ENCODE data around the gene AK5.

- TF ChIP-seq CTCF (conservative IDR thresholded peaks at IDR 0.05; ENCODE audit: low read depth, low read length) = no peak
- no peak for TF ChIP-seq EZH2 (IDR thresholded peaks at IDR 0.05; ENCODE audit: low read length, unreplicated experiment)
Observed at GRCh38 chr1:77565321-77565720, 283.5 kb downstream of the AK5 start.
